Astrocyte (in vitro differentiated cells and primary cell): ENCODE results near the gene GRAMD4. TPM values are rescaled to one million over a fixed set of nuclear protein-coding genes. Genes with fewer than 3 reads are reported as not detected.

ENCODE experiments used
- DNase-seq: peaks from one replicate; pipeline ENCODE4 v3.0.0-alpha.2; 2010; ENCODE audit warnings: low read depth
- FAIRE-seq: peaks from 2 replicates; lab custom pipeline; 2011; peaks lifted over from hg19 to GRCh38; lab: Jason Lieb, UNC
- H2AFZ ChIP-seq: 2 replicates; pipeline ENCODE4 v1.6.0; 2012; ENCODE audit warnings: low read depth, low read length, inconsistent platforms
- H3K27ac ChIP-seq: 2 replicates; pipeline ENCODE4 v1.5.1; 2011; ENCODE audit warnings: low read depth, low read length, inconsistent platforms
- H3K27me3 ChIP-seq: 2 replicates; pipeline ENCODE4 v1.6.0; 2011; ENCODE audit warnings: low read length, inconsistent platforms; ENCODE audit not compliant: insufficient read depth
- H3K36me3 ChIP-seq: 2 replicates; pipeline ENCODE4 v1.5.1; 2011; ENCODE audit warnings: low read length, inconsistent platforms; ENCODE audit not compliant: insufficient read depth
- H3K4me1 ChIP-seq: 2 replicates; pipeline ENCODE4 v1.5.1; 2011; ENCODE audit warnings: low read length, inconsistent platforms; ENCODE audit not compliant: insufficient read depth
- H3K4me2 ChIP-seq: 2 replicates; pipeline ENCODE4 v1.6.0; 2012; ENCODE audit warnings: low read length, inconsistent platforms
- H3K4me3 ChIP-seq: 2 replicates; pipeline ENCODE4 v1.5.1; 2011; ENCODE audit warnings: low read depth, mild to moderate bottlenecking, low read length, inconsistent platforms; ENCODE audit not compliant: insufficient read depth
- H3K79me2 ChIP-seq: 2 replicates; pipeline ENCODE4 v1.6.0; 2012; ENCODE audit warnings: mild to moderate bottlenecking, low read length, inconsistent platforms; ENCODE audit not compliant: insufficient read depth
- H3K9ac ChIP-seq: 2 replicates; pipeline ENCODE4 v1.6.0; 2012; ENCODE audit warnings: mild to moderate bottlenecking, low read length, inconsistent platforms
- H3K9me3 ChIP-seq: 2 replicates; pipeline ENCODE4 v1.5.1; 2012; ENCODE audit warnings: low read depth, mild to moderate bottlenecking, low read length, inconsistent platforms; ENCODE audit not compliant: insufficient read depth
- H4K20me1 ChIP-seq: 2 replicates; pipeline ENCODE4 v1.6.0; 2012; ENCODE audit warnings: low read length, inconsistent platforms; ENCODE audit not compliant: insufficient read depth
- H3K27ac Mint-ChIP-seq: one replicate; pipeline ENCODE4 v1.8.0; 2021; ENCODE audit warnings: mild to moderate bottlenecking, mixed read lengths; ENCODE audit not compliant: unreplicated experiment
- H3K27me3 Mint-ChIP-seq: one replicate; pipeline ENCODE4 v1.8.0; 2021; ENCODE audit warnings: low read depth, mixed read lengths; ENCODE audit not compliant: unreplicated experiment
- H3K36me3 Mint-ChIP-seq: one replicate; pipeline ENCODE4 v1.8.0; 2021; ENCODE audit warnings: low read depth, mixed read lengths; ENCODE audit not compliant: unreplicated experiment
- H3K4me1 Mint-ChIP-seq: one replicate; pipeline ENCODE4 v1.8.0; 2021; ENCODE audit warnings: low read depth, mixed read lengths; ENCODE audit not compliant: unreplicated experiment
- H3K4me3 Mint-ChIP-seq: one replicate; pipeline ENCODE4 v1.8.0; 2021; ENCODE audit warnings: mild to moderate bottlenecking, moderate library complexity, mixed read lengths; ENCODE audit not compliant: unreplicated experiment
- H3K9me3 Mint-ChIP-seq: one replicate; pipeline ENCODE4 v1.8.0; 2021; ENCODE audit warnings: mild to moderate bottlenecking, mixed read lengths; ENCODE audit not compliant: unreplicated experiment
- EZH2 ChIP-seq: IDR thresholded peaks from 2 replicates; pipeline ENCODE4 v1.6.1; 2012; ENCODE audit warnings: mild to moderate bottlenecking, low read length, inconsistent platforms; ENCODE audit not compliant: insufficient read depth
- total RNA-seq: library from RNA; stranded (reverse); gene quantifications from 2 replicates; pipeline ENCODE4 v1.2.1, GENCODE V29; 2021
- TF ChIP-seq, protein P1 (sequence below): IDR thresholded peaks from 2 replicates; pipeline ENCODE4 v1.5.1; 2011; ENCODE audit warnings: low read depth, mild to moderate bottlenecking, inconsistent platforms, low read length, moderate library complexity; ENCODE audit not compliant: insufficient read depth

The GRAMD4 gene
- total RNA-seq, 1 donor from 2014 or later, result 17.8 TPM

DNA sequence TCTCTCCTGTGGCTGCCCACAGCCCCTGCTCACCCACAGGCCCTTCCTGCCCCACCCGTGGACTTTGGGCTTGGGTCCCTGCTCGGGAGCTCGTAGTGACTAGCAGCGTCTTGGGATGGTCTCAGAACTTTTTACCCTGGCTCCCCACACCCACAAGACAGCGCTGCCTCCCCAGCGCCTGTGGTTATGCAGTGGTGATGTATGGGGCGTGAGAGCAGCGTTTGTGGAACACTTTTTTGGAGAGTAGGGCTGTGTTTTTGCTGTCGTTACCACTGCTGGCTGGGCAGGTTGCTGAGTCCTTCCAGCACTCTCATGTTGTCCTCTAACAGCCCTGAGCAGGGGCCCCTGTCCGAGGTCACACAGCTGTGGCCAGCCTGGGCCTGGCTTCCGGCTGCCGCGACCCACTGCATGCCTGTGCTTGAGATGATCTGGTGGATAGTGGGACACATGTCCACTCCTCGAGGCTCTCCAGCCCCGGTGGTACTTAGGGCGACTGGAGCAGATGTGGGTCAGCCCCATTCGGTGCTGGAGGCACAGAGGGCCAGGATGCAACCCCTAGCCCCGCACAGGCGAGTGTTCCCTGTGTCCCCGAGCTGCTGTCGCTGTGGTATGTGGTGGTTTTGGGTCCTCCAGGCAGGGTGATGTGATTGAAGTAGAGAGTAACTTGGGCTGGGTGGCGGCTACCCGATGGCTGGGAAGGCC is 7.1 kb upstream of the GRAMD4 start:
- Histone ChIP-seq H3K4me2 (no peak overlapping the region), H3K9me3 (no peaks in the 10 kb centered on the region), H3K27ac (no peak overlapping the region), H3K36me3 (no peaks in the 10 kb centered on the region), H4K20me1 (peaks cover 60% of the 10 kb centered on the region), H3K79me2 (peaks cover 9% of the 10 kb centered on the region), H3K4me1 (peaks cover 3% of the 10 kb centered on the region), H2AFZ (no peak overlapping the region), H3K4me3 (no peak overlapping the region), H3K9ac (no peak overlapping the region), H3K27me3 (no peaks in the 10 kb centered on the region)
- TF ChIP-seq, protein P1, sequence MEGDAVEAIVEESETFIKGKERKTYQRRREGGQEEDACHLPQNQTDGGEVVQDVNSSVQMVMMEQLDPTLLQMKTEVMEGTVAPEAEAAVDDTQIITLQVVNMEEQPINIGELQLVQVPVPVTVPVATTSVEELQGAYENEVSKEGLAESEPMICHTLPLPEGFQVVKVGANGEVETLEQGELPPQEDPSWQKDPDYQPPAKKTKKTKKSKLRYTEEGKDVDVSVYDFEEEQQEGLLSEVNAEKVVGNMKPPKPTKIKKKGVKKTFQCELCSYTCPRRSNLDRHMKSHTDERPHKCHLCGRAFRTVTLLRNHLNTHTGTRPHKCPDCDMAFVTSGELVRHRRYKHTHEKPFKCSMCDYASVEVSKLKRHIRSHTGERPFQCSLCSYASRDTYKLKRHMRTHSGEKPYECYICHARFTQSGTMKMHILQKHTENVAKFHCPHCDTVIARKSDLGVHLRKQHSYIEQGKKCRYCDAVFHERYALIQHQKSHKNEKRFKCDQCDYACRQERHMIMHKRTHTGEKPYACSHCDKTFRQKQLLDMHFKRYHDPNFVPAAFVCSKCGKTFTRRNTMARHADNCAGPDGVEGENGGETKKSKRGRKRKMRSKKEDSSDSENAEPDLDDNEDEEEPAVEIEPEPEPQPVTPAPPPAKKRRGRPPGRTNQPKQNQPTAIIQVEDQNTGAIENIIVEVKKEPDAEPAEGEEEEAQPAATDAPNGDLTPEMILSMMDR, result no peak
- TF ChIP-seq EZH2, result no peak
- Mint-ChIP-seq H3K4me1 (peaks cover 11% of the 10 kb centered on the region), H3K36me3 (no peaks in the 10 kb centered on the region), H3K27ac (no peak overlapping the region), H3K9me3 (no peaks in the 10 kb centered on the region), H3K4me3 (no peak overlapping the region), H3K27me3 (no peaks in the 10 kb centered on the region)
- FAIRE-seq (no peak), DNase-seq (no peak)

DNA sequence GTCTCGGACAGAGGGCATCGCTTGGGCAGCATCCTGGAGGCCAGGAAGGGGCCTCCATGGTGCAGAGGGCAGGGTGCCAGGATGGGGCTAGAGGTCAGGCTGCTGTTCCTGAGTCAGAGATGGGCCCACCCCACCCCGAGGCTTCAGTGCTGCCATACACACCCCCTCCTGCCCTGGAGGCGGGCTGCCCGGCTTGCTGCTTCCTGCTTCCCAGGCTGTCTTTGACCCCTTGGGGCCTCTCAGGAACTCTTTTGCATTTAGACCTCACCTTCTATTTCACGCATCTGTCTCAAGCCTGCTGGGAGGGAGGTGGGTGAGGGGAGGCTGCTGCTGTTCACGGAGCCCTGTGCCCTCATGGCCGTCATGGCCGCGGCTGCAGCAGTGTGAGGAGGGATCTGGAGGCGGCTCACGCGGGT is 6.6 kb upstream of the GRAMD4 start:
- H3K36me3 Mint-ChIP-seq, result no peaks in the 10 kb centered on the region
- Histone ChIP-seq H3K4me3 (no peak overlapping the region), H3K36me3 (no peaks in the 10 kb centered on the region), H3K9me3 (no peaks in the 10 kb centered on the region), H4K20me1 (peaks cover 62% of the 10 kb centered on the region), H3K4me1 (peaks cover 4% of the 10 kb centered on the region), H3K79me2 (peaks cover 9% of the 10 kb centered on the region), H3K4me2 (no peak overlapping the region), H3K9ac (no peak overlapping the region), H3K27me3 (no peaks in the 10 kb centered on the region), H2AFZ (no peak overlapping the region), H3K27ac (no peak overlapping the region)
- peak overlapping the region; percentile 12 for H3K27ac Mint-ChIP-seq
- no peak for DNase-seq
- H3K4me3 Mint-ChIP-seq, result no peak overlapping the region
- H3K27me3 Mint-ChIP-seq, result no peaks in the 10 kb centered on the region
- H3K9me3 Mint-ChIP-seq, result no peaks in the 10 kb centered on the region
- TF ChIP-seq EZH2, result no peak
- TF ChIP-seq, protein P1, result no peak
- FAIRE-seq, result no peak
- H3K4me1 Mint-ChIP-seq, result peaks cover 11% of the 10 kb centered on the region
